ENCODE results near the gene UBA5. TPM values are rescaled to one million over a fixed set of nuclear protein-coding genes. Genes with fewer than 3 reads are reported as not detected.

Gene UBA5
- total RNA-seq, 1 experiment from 2014 or later, result 63.4 TPM

DNA sequence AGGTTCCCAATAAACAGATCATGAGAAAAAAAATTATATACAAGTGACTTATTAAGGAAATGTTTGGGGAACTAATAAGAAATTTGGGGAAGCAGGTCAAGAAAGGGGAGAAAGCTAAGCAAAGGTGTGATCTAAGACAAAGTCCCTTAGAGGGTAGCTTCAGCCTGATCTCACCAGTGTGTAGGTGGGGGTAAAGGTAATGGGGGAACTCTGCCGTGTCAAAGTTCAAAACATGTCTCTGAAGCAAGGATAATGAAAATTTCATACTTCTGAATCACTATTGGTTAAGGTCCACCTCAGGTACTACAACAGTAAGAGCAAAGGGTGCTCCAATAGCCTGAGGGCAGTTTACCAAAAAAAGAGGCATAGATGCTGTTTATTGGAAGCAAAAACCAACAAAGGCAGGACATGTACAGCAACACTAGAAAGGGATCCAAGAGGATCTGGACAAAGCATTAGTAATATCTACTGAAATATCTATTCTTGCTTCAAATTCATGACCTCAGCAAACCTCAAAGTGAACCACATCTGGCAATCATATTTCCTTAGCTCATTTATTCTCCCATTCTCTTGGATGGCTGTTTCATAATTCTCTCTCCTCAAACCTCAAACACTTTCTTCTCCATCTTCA, 7.4 kb upstream of the UBA5 start:
- no peak for DNase-seq (ENCODE audit: low read depth)

DNA sequence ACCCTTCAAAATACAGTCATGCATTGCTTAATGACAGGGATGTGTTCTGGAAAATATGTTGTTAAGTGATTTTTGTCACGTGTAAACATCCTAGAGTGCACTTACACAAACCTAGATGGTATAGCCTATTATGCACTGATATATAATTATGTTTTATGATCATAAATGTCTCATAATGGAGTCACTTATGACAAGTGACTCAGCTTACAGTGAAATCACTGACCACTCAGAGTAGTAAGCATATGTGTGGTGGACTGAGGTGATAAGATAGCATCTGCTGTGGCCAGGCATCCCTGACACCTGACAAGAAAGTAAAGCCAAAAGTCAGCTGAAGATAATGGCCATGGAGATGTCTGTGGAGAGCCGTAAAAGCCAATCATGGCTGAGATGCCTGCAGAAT, 5.9 kb upstream of the UBA5 start:
- DNase-seq (ENCODE audit: low read depth), result no peak

DNA sequence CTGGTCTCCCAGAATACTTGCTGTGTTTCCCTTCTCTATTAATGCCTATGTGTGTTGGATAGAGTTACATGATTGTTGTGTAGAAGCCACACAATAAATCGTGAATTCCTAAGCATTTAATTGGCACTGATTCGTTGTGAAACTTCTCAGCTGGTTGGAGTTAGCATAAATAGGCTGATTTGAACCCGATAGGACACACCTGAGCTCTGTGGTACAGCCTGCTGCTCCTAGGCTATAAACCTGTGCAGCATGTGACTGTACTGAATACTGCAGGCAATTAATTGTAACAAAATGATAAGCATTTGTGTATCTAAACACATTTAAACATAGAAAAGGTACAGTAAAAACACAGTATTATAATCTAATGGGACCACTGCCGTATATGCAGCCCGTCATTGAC, 5.4 kb upstream of the UBA5 start:
- no peak for DNase-seq (ENCODE audit: low read depth)

DNA sequence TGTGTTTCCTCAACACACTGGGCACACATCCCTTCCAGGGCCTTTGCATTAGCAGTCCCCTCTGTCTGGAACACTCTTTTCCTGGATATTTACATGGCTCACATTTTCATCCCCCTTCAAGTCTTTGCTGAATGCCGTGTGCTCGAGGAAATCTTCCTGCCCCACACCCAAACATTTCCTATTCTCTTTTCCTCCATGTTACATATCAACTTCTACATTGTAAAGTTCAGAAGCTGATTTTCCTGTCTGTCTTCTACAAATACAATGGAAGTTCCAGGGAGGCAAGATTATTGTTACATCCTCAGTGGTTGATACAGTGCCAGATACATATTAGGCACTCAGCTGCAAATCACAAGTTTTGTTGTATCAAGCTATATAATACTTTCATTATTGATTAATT, 4.7 kb upstream of the UBA5 start:
- no peak for DNase-seq (ENCODE audit: low read depth)

DNA sequence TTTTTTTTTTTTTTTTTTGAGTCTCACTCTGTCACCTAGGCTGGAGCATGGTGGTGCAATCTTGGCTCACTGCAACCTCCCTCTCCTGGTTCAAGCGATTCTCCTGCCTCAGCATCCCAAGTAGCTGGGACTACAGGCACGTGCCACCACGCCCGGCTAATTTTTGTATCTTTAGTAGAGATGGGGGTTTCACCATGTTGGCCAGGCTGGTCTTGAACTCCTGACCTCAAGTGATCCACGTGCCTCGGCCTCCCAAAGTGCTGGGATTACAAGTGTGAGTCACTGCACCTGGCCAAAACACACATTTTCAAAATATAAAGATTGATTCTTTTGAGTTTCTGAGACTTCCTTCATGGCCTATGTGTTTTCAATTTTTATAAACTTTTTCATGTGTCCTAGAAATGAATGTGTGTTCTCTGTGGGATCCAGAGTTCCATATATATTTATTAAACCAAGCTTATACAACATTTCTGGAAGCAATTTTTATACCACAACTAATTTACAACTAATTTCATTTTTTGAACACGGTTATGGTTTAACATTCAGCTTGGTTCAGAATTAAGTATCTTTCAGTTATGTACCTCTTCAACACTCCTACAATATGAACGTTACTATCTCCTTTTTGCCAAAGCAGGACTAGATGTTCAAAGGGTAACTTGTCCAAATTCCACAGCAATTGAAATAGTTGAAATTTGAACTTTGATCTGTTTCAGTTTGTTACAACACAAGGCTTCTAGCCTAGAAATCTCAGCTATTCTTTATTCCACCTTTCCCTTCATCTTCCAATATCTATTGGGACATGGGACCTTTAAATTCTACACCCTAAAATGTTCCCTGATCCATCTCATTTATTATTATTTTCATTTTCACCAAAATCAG, 2.0 kb upstream of the UBA5 start:
- DNase-seq (ENCODE audit: low read depth), result no peak

DNA sequence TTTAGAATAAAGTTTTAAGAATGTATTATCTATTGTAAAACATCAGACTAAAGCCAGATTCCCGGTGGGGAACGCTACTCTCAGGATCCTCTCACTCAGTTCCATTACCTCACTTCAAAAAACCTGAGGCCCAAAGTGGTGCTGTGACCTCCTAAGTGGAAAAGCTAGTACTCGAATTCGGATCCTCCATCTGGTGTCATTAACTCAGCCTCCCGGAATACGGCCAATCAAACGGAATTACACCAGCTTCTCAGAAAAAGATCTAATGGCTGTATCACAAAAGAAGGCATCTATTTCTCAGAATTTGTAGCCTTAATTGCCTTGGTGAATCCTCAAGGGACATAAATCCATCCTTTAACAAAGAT, 1.1 kb upstream of the UBA5 start:
- no peak for DNase-seq (ENCODE audit: low read depth)

DNA sequence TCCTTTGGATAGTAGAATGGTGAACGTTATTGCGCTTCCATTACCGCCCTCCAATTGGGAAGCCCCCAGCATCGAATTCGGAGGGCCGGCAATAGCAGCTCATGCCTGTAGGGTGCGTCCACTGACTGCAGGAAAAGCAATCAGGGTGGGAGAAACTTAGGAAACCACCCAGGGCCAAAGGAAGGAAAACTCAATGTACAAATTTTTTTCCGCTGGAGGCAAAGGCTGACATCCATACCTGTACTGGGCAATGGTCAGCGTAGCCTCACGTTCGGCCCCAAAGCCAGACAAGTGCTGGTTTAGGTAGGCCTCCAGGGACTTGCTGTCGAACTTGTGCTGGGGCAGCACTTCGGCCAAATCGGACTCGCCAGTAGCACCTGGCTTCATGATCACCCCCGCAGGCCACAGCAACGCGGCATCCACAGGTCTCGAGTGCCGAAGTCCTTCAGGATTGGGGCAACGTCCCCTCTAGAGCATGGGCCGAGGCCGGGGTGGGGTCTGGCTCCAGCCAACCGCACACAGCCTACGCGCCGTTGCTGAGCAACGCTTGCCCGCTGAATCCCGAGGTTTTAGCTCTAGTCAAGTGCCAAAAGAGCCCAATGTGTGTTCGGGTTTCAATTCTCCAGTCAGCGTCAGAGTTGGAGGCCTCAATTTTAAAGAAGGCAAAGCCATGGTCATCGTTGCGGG, 621 bp upstream of the UBA5 start, which contains the start of gene ACAD11:
TSS of gene ACAD11 (minus strand) at position 445 of the 687 bp plus-strand sequence. CDS start at position 387, 58 bp downstream.
- peak; percentile 79 for DNase-seq (ENCODE audit: low read depth)

DNA sequence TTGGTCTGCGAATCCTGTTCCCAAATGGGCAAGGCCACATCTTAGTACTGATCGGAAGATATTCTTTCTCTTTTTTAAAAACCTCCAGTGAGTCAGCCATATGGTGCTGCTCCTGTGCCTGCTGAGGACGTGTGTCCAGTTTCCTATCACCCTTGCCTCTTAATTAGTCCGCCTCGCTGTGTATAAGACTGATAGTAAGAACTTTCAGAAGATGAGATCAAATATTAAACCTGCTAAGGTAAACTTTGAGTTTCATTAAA, 612 bp downstream of the UBA5 start:
- no peak for DNase-seq (ENCODE audit: low read depth)

DNA sequence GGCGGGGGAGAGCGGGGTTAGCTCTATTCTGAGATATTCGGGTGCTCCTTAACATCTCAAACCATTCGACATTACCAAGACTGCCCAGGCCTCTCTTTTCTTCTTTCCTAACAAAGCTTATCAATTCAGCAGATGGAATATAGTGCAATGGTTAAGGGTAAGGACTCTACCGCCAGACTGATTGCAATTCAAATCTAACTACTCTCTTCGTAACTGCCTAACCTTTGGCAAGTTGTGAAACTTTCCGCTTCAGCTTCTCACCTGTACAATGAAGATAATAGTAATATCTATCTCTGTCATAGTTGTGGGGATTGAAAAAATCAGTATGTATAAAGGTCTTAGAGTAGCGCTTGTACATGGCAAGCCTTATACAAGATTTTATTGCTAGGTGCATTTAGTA, 972 bp downstream of the UBA5 start:
- DNase-seq (ENCODE audit: low read depth), result no peak

DNA sequence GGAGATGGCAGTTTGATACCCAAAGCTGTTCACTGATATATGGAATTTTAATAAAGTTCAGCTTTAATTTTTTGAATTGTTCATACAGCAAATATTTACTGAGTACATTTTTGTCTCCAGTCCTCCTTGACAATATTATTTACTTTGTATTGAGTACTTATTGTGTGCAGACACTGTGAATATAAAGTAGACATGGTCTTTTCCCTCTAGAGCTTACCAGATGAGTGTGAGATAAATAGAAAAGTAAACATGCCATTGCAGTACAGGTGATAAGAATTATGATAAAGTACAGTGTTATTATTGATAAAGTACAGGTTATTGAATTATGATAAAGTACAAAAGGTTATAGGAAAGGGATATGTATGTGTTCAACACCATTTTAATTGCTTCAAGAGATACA, 2.1 kb downstream of the UBA5 start:
- no peak for DNase-seq (ENCODE audit: low read depth)

DNA sequence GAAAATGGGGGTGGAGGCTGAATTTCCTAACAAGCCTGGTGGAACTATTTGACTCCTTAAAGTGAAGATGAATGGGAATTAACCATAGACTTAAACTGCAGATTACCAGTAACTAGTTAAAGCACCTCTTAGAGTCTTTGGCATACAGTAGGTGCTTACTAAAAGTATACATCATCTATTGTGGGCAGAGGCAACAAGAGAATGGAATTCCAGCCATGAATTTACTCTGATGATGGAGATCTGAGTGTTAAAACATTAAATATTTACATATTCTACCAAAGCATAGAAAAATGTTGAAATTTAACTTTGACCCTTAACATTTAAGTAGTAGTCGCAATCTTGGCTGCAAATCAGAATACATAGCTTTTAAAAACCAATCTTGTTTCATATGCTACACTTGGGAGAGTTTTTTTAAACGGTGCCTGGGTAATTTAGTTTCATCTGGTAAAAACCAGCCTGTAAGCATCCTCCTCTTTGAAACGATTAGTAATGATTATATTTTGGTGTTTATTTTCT, 5.2 kb downstream of the UBA5 start:
- no peak for DNase-seq (ENCODE audit: low read depth)

DNA sequence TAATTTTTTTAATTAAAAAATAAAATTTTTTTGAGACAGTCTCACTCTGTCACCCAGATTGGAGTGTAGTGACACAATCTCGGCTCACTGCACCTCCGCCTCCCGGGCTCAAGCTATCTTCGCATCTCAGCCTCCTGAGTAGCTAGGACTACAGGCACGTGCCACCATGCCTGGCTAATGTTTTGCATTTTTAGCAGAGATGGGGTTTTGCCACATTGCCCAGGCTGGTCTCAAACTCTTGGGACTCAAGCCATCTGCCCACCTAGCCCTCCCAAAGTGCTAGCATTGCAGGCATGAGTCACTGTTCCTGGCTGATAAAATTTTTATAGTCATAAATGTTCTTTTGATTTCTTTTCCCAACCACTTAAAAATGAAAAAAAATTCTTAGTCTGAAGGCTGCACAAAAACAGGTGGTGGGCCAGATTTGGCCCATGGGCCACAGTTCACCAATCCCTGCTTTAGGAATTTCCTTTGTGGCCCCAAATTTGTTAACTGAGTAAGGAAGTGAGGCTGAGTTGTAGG, 9.2 kb downstream of the UBA5 start:
- peak; percentile 13 for DNase-seq (ENCODE audit: low read depth)

DNA sequence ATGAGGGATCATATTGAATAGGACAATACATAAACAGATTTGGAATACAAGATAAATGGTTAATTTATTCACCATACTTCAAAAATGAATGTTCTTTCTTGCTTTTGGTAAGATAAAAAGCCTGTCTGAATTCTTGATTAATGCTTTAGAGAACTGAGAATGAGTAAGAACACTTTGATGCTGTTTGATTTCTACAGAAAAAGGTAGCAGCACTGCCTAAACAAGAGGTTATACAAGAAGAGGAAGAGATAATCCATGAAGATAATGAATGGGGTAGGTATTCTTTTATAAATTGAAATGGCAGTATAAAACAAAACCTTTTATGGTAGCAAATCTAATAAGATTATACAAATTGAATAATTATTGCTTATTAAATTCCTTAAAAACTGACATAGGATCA, 15.3 kb downstream of the UBA5 start:
- no peak for DNase-seq (ENCODE audit: low read depth)

DNA sequence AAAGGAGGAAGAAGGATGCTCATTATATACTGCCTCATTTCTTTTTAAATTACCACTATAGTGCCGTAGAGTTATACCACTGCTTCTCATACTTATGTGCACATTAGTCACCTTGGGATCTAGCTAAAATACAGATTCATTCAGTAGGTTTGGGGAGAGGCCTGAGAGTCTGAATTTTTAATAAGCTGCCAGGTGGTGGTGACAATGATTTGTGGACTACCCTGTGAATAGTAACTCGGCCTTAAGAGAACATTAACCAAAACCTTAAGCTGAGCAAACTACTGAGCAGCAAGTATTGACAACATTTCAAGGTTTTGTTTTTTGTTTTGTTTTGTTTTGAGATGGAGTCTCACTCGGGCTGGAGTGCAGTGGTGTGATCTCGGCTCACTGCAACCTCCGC, 19.8 kb downstream of the UBA5 start:
- no peak for DNase-seq (ENCODE audit: low read depth)

DNA sequence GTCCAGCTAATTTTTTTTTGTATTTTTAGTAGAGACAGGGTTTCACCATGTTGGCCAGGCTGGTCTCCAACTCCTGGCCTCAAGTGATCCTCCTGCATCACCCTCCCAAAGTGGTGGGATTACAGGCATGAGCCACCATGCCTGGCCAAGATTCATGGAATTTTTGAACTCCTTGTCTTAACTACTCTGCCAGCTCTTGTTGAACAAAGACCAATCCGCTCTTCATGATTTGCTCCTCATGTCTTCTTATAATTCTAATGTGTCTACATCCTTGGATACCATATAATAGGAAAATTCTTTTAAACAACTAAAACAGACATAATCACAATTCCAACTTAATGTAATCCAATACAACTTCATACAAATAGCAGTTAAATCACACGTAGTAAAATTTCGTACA, 21.3 kb downstream of the UBA5 start:
- DNase-seq (ENCODE audit: low read depth), result no peak

DNA sequence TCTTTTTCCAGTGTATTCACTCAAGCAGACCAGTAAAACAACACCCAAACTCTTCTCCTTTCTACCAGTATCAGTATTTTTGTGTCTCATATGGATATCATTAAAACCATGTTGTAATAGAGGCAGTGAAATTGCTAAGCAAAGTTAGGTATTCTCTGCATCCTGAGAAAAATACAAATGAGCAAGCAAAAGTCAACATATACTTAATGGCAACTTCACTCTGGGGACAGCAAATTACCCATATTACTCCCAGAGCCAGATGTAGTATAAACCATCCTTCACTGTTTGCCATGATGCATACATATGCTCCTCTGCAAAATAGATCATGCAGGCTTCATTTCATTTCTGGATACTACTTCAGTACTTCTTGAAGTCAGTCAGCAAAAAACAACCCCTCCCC, 22.1 kb downstream of the UBA5 start:
- DNase-seq (ENCODE audit: low read depth), result no peak

DNA sequence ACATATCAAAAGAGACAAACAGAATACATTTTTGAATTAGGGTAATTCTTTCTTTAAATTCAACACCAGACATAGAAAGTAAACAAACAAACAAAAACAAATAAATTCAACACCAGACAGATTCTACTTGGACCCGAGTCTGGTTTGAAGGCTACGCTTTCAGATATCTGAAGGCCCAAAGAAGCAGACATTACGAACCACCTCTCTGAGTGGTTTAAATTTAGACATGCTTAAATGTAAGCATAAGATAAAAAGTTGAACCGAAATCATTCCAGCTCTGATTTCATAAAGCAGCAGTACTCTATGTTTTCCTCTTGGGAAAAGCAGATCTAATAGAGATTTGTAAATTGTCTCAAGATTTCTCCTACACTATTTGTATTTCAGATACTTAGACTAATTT, 29.9 kb downstream of the UBA5 start:
- no peak for DNase-seq (ENCODE audit: low read depth)

DNA sequence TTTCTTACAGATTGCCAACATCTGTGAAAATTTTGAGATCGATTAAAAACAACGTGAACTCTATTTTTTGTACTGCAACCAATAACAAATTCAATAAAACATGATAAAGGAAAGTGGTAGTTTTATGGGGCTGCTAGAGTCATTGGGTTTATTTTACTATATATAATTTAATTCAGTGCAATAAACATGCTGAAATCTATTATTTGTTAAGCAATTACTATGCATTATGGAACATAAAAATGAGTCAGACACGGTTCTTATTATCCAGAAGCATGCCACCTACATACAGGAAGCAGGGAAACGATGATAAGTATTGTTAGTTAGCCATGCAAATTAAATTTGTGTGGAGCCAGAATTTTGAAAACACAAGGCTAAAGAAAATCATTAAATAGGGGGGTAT, 34.9 kb downstream of the UBA5 start:
- no peak for DNase-seq (ENCODE audit: low read depth)

DNA sequence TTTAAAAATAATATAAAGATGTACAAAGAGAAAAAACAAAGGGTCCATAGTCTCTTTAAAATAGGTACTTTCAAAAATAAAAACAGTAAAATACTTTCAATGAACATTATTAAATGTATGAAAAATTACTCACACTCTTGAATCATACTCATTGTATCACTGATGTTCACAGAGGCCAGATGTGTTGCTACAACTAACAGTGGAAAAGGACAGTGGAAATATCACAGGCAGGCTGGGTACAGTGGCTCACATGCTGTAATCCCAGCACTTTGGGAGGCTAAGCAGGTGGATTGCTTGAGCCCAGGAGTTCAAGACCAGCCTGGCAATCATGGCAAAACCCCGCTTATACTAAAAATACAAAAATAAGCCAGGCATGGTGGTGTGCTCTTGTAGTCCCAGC, 35.3 kb downstream of the UBA5 start:
- DNase-seq (ENCODE audit: low read depth), result no peak

DNA sequence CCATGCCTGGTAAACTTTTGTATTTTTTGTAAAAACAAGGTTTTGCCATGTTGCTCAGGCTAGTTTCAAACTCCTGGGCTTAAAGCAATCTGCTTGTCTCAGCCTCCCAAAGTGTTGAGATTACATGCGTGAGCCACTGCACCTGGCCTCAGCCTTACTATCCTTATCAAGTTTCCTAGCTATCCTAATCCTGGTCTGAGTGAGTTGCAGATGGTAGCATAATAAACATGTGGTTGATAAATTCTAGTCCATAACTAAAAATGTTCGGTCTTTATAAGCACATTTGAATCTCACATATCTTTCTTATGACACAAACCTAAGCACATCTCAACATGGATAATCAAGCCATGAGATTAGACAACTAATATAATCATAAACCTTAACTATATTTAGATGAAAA, 43.6 kb downstream of the UBA5 start:
- DNase-seq (ENCODE audit: low read depth), result no peak

DNA sequence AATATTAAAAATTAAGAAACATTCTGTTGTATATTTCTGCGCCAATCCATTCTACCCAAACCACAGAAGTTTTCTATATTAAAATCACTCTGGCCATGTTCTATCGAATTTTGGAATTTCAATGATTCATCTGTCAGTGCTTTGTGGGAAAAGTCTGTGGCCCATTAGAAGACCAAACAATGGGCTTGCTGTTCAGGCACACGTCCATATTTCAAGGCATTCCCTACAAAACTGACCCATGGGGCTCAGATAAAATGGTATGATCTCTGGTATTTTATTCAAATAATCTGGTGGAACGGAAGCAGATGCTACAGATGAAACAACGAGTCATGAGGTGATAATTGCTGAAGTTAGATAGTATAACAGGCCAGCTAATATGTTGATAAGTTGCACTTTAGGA, 49.6 kb downstream of the UBA5 start:
- DNase-seq (ENCODE audit: low read depth), result no peak

DNA sequence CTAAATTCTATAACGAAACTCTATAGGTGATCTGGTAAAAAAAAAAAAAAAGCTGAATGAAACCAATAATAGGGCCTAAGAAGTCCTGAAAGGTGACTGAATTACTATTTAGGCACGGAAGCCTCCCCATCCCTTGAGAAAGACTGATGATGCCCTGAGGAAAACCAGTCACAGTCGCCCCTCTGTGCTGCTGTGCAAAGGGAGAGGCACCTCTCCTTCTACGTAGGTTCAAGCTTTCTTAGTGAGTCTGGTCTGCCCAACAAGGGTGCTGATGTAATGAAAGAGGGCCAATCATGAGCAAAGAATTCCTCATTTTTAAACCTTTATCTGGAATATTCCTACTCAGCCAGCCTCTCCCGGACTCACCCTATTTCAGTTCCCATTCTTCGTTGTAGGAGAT, 50.2 kb downstream of the UBA5 start:
- no peak for DNase-seq (ENCODE audit: low read depth)
